WTC11 (cell line): ENCODE data around the gene NHERF2. TPM values are rescaled to one million over a fixed set of nuclear protein-coding genes. Genes with fewer than 3 reads are reported as not detected.

Experiments used
- ATAC-seq: fragments of 200-7000 bp; cut with Tn5 transposase; 2 replicates; pipeline ENCODE4 v1.10.0; 2021; ENCODE audit warnings: mild to moderate bottlenecking, moderate library complexity
- CTCF ChIA-PET: fragments of 300-600 bp; sonication (Branson Sonifier 250); formaldehyde crosslinking; loops from one replicate; lab custom pipeline; 2021; ENCODE audit warnings: antibody characterized with exemption; lab: Charles Lee
- POLR2A ChIA-PET: fragments of 350-600 bp; sonication (Branson Sonifier 250); formaldehyde crosslinking; loops from one replicate; lab custom pipeline; 2021; ENCODE audit warnings: antibody characterized with exemption; lab: Charles Lee
- DNase-seq: peaks from one replicate; pipeline ENCODE4 v3.0.0; 2021; ENCODE audit warnings: low spot score
- H3K27ac Mint-ChIP-seq: 2 replicates; pipeline ENCODE4 v1.8.0; 2021; ENCODE audit warnings: mixed read lengths
- H3K27me3 Mint-ChIP-seq: 2 replicates; pipeline ENCODE4 v1.8.0; 2021; ENCODE audit warnings: low read depth, mild to moderate bottlenecking, moderate library complexity, mixed read lengths
- H3K36me3 Mint-ChIP-seq: 2 replicates; pipeline ENCODE4 v1.8.0; 2021; ENCODE audit warnings: mixed read lengths
- H3K4me1 Mint-ChIP-seq: 2 replicates; pipeline ENCODE4 v1.8.0; 2022; ENCODE audit warnings: mixed read lengths
- H3K4me3 Mint-ChIP-seq: 2 replicates; pipeline ENCODE4 v1.8.0; 2021; ENCODE audit warnings: mild to moderate bottlenecking, moderate library complexity, mixed read lengths
- H3K9me3 Mint-ChIP-seq: 2 replicates; pipeline ENCODE4 v1.8.0; 2021; ENCODE audit warnings: mixed read lengths
- ELF4 ChIP-seq: sonication (generic); formaldehyde crosslinking; IDR thresholded peaks from 2 replicates; pipeline ENCODE4 v1.8.1; 2022; ENCODE audit warnings: low read depth, mild to moderate bottlenecking, moderate library complexity, missing genetic modification reagents
- FOXK1 ChIP-seq: sonication (generic); formaldehyde crosslinking; IDR thresholded peaks from 2 replicates; pipeline ENCODE4 v1.8.0; 2022; ENCODE audit warnings: mild to moderate bottlenecking, moderate library complexity, missing genetic modification reagents
- GABPB1 ChIP-seq: sonication (generic); formaldehyde crosslinking; IDR thresholded peaks from 2 replicates; pipeline ENCODE4 v1.8.1; 2023; ENCODE audit warnings: mild to moderate bottlenecking, missing genetic modification reagents
- NR2C2 ChIP-seq: sonication (generic); formaldehyde crosslinking; IDR thresholded peaks from 2 replicates; pipeline ENCODE4 v1.8.0; 2022; ENCODE audit warnings: mild to moderate bottlenecking, missing genetic modification reagents
- SP1 ChIP-seq: sonication (generic); formaldehyde crosslinking; conservative IDR thresholded peaks from 2 replicates; pipeline ENCODE4 v1.8.1; 2022; ENCODE audit warnings: missing genetic modification reagents
- ZNF232 ChIP-seq: sonication (generic); formaldehyde crosslinking; IDR thresholded peaks from 2 replicates; pipeline ENCODE4 v1.8.0; 2022; ENCODE audit warnings: mild to moderate bottlenecking, missing genetic modification reagents
- ZNF263 ChIP-seq: sonication (generic); formaldehyde crosslinking; IDR thresholded peaks from 2 replicates; pipeline ENCODE4 v1.8.1; 2022; ENCODE audit warnings: low read depth, mild to moderate bottlenecking, moderate library complexity, missing genetic modification reagents
- total RNA-seq: library from RNA; stranded (reverse); gene quantifications from 3 replicates; pipeline ENCODE4 v1.2.3, GENCODE V29; 2021
- TF ChIP-seq, protein P1 (sequence below): sonication (generic); formaldehyde crosslinking; IDR thresholded peaks from 2 replicates; pipeline ENCODE4 v1.8.1; 2023; ENCODE audit warnings: mild to moderate bottlenecking, moderate library complexity, missing genetic modification reagents
- TF ChIP-seq, protein P2 (sequence below): sonication (generic); formaldehyde crosslinking; IDR thresholded peaks from 2 replicates; pipeline ENCODE4 v1.8.0; 2022; ENCODE audit warnings: mild to moderate bottlenecking, missing genetic modification reagents
- TF ChIP-seq, protein P3 (sequence below): sonication (generic); formaldehyde crosslinking; IDR thresholded peaks from 2 replicates; pipeline ENCODE4 v1.8.1; 2023; ENCODE audit warnings: mild to moderate bottlenecking, missing genetic modification reagents, moderate library complexity
- TF ChIP-seq, protein P4 (sequence below): sonication (generic); formaldehyde crosslinking; IDR thresholded peaks from 2 replicates; pipeline ENCODE4 v1.8.1; 2022; ENCODE audit warnings: low read depth, mild to moderate bottlenecking, moderate library complexity, missing genetic modification reagents, borderline replicate concordance
- TF ChIP-seq, protein P5 (sequence below): sonication (generic); formaldehyde crosslinking; IDR thresholded peaks from 2 replicates; pipeline ENCODE4 v1.8.0; 2023; ENCODE audit warnings: missing genetic modification reagents, mild to moderate bottlenecking, borderline replicate concordance
- TF ChIP-seq, protein P6 (sequence below): sonication (generic); formaldehyde crosslinking; IDR thresholded peaks from 2 replicates; pipeline ENCODE4 v1.8.0; 2022; ENCODE audit warnings: mild to moderate bottlenecking, missing genetic modification reagents

NHERF2 gene
- total RNA-seq, 1 experiment from 2014 or later = 31.1 TPM

DNA sequence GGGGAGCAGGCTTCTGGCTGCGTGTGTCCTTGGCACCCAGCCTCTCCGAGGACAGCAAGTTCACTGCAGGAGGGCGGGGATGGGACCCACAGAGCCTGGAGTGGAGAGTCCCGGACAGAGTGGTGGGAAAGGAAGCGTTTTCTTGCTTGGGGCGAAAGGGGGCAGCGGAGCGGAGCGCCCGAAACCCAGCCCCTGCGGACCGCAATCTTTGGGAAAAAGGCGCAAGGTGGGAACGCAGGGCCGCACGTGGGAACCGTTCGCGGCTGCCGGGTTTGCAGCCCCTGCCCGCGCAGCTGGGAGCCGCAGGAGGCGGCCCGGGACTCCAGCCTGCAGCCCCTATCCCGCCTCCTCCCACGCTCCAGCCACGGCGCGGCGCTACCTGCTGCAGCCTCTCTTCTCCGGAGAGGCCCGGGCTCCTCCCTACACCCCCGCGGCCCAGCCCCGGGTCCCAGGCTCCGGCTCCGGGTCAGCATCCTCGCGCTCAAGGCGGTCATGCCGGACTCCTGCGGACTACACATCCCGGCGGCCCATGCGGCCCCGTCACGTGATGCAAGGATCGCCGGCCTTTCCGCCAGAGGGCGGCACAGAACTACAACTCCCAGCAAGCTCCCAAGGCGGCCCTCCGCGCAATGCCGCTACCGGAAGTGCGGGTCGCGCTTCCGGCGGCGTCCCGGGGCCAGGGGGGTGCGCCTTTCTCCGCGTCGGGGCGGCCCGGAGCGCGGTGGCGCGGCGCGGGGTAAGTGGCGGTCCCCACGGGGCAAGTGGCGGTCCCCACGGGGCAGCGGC lies 20.8 kb downstream of the NHERF2 start, which contains the start of the genes NTHL1 and TSC2:
NTHL1 (minus strand) TSS at position 505 of the 786 bp plus-strand sequence; CDS start at position 494, 11 bp downstream.
TSC2 (plus strand) TSS at position 656 of the 786 bp plus-strand sequence. CDS start 631 bp downstream, outside the sequence.
- ATAC-seq (peak; percentile 95), DNase-seq (peak; percentile 99)
- peak within 1 kb of the TSS; percentile 54 for H3K27ac Mint-ChIP-seq
- peak within 1 kb of the TSS; percentile 91 for H3K4me3 Mint-ChIP-seq
- H3K4me1 Mint-ChIP-seq = peaks cover 10% of the 10 kb centered on the region
- ChIA-PET POLR2A (interaction anchor here (0.8 to 1.4 kb wide), 6 partner anchors 43 to 163 kb away, joined by 3 to 5 read pairs (median 4); partner anchors contain the start of genes BRICD5, TBL3 and TRAF7), CTCF (interaction anchor here (0.6 to 3.6 kb wide), 19 partner anchors 9 to 265 kb away, joined by 3 to 27 read pairs (median 3); partner anchors contain the start of genes NPW, NUBP2, PKD1 and RPS2)
- TF ChIP-seq, protein P1, sequence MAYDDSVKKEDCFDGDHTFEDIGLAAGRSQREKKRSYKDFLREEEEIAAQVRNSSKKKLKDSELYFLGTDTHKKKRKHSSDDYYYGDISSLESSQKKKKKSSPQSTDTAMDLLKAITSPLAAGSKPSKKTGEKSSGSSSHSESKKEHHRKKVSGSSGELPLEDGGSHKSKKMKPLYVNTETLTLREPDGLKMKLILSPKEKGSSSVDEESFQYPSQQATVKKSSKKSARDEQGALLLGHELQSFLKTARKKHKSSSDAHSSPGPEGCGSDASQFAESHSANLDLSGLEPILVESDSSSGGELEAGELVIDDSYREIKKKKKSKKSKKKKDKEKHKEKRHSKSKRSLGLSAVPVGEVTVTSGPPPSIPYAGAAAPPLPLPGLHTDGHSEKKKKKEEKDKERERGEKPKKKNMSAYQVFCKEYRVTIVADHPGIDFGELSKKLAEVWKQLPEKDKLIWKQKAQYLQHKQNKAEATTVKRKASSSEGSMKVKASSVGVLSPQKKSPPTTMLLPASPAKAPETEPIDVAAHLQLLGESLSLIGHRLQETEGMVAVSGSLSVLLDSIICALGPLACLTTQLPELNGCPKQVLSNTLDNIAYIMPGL (CRISPR knock-in tag) = peak; percentile 92
- TF ChIP-seq ZNF263 = no peak
- peak; percentile 95 for TF ChIP-seq GABPB1 (CRISPR knock-in tag)
- TF ChIP-seq, protein P2, sequence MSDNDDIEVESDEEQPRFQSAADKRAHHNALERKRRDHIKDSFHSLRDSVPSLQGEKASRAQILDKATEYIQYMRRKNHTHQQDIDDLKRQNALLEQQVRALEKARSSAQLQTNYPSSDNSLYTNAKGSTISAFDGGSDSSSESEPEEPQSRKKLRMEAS (CRISPR knock-in tag) = peak; percentile 76
- TF ChIP-seq, protein P3, sequence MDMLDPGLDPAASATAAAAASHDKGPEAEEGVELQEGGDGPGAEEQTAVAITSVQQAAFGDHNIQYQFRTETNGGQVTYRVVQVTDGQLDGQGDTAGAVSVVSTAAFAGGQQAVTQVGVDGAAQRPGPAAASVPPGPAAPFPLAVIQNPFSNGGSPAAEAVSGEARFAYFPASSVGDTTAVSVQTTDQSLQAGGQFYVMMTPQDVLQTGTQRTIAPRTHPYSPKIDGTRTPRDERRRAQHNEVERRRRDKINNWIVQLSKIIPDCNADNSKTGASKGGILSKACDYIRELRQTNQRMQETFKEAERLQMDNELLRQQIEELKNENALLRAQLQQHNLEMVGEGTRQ = peak; percentile 100
- no peak for TF ChIP-seq ELF4 (CRISPR knock-in tag)
- TF ChIP-seq, protein P4, sequence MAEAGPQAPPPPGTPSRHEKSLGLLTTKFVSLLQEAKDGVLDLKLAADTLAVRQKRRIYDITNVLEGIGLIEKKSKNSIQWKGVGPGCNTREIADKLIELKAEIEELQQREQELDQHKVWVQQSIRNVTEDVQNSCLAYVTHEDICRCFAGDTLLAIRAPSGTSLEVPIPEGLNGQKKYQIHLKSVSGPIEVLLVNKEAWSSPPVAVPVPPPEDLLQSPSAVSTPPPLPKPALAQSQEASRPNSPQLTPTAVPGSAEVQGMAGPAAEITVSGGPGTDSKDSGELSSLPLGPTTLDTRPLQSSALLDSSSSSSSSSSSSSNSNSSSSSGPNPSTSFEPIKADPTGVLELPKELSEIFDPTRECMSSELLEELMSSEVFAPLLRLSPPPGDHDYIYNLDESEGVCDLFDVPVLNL (CRISPR knock-in tag) = 0 out of 2 replicates have a peak, but pooled peaks have one; percentile 45
- peak; percentile 91 for TF ChIP-seq SP1 (CRISPR knock-in tag)
- TF ChIP-seq ZNF232 = no peak
- TF ChIP-seq, protein P5, sequence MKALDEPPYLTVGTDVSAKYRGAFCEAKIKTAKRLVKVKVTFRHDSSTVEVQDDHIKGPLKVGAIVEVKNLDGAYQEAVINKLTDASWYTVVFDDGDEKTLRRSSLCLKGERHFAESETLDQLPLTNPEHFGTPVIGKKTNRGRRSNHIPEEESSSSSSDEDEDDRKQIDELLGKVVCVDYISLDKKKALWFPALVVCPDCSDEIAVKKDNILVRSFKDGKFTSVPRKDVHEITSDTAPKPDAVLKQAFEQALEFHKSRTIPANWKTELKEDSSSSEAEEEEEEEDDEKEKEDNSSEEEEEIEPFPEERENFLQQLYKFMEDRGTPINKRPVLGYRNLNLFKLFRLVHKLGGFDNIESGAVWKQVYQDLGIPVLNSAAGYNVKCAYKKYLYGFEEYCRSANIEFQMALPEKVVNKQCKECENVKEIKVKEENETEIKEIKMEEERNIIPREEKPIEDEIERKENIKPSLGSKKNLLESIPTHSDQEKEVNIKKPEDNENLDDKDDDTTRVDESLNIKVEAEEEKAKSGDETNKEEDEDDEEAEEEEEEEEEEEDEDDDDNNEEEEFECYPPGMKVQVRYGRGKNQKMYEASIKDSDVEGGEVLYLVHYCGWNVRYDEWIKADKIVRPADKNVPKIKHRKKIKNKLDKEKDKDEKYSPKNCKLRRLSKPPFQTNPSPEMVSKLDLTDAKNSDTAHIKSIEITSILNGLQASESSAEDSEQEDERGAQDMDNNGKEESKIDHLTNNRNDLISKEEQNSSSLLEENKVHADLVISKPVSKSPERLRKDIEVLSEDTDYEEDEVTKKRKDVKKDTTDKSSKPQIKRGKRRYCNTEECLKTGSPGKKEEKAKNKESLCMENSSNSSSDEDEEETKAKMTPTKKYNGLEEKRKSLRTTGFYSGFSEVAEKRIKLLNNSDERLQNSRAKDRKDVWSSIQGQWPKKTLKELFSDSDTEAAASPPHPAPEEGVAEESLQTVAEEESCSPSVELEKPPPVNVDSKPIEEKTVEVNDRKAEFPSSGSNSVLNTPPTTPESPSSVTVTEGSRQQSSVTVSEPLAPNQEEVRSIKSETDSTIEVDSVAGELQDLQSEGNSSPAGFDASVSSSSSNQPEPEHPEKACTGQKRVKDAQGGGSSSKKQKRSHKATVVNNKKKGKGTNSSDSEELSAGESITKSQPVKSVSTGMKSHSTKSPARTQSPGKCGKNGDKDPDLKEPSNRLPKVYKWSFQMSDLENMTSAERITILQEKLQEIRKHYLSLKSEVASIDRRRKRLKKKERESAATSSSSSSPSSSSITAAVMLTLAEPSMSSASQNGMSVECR (CRISPR knock-in tag) = peak; percentile 47; the same call in 1 of the 2 replicates
- TF ChIP-seq, protein P6, sequence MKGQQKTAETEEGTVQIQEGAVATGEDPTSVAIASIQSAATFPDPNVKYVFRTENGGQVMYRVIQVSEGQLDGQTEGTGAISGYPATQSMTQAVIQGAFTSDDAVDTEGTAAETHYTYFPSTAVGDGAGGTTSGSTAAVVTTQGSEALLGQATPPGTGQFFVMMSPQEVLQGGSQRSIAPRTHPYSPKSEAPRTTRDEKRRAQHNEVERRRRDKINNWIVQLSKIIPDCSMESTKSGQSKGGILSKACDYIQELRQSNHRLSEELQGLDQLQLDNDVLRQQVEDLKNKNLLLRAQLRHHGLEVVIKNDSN (CRISPR knock-in tag) = peak; percentile 100
- peak; percentile 86 for TF ChIP-seq FOXK1
- no peaks in the 10 kb centered on the region for H3K9me3 Mint-ChIP-seq
- H3K36me3 Mint-ChIP-seq = peaks cover 3% of the 10 kb centered on the region; the same call in 1 of the 2 replicates
- no peaks in the 10 kb centered on the region for H3K27me3 Mint-ChIP-seq

DNA sequence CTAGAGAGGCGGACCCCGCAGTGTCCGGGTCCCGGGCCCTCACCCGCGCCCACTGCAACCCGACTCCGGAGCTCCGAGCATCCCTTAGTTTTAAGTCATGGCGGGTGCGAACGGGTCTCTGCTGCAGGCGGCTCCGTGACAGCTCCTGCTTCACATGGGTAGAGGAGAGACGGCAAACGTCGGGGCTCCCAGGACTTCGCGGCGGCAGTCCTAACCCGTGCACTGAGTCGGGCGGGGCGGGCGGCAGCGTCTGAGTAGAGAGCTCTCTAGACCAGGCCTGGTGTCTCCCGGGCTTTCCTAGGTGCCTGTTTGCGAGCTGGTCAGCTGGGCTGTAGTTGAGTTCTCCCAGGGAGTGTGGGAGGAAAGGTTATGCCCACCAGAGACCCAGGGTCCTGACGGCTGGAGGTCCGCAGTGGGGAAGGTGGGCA lies 21.4 kb downstream of the NHERF2 start:
- no peaks in the 10 kb centered on the region for H3K9me3 Mint-ChIP-seq
- H3K4me3 Mint-ChIP-seq = peak overlapping the region; percentile 91
- no peak for DNase-seq
- no peaks in the 10 kb centered on the region for H3K27me3 Mint-ChIP-seq
- peaks cover 3% of the 10 kb centered on the region; the same call in 1 of the 2 replicates for H3K36me3 Mint-ChIP-seq
- ATAC-seq = peak; percentile 11
- peaks cover 10% of the 10 kb centered on the region for H3K4me1 Mint-ChIP-seq
- TF ChIP-seq, protein P5 (CRISPR knock-in tag) = 0 out of 2 replicates have a peak, but pooled peaks have one; percentile 5
- no peak for TF ChIP-seq NR2C2 (CRISPR knock-in tag)
- ChIA-PET POLR2A (interaction anchor here (0.8 to 1.3 kb wide), 4 partner anchors 43 to 107 kb away, joined by 3 to 4 read pairs (median 4); partner anchors contain the start of genes TBL3 and TRAF7), CTCF (interaction anchor here (0.6 to 3.6 kb wide), 19 partner anchors 8 to 265 kb away, joined by 3 to 27 read pairs (median 3); partner anchors contain the start of genes NPW, NUBP2, PKD1 and RPS2)
- H3K27ac Mint-ChIP-seq = no peak overlapping the region
